AG04449 (cell line): ENCODE measurements around the gene NEDD1.

Experiments
- CTCF ChIA-PET: fragments of 350-600 bp; formaldehyde crosslinking; extraction: SDS; loops from one replicate; lab custom pipeline; 2021; ENCODE audit warnings: antibody characterized with exemption; lab: Yijun Ruan, JAX
- POLR2A ChIA-PET: fragments of 400-600, 350-600 bp; formaldehyde crosslinking; extraction: SDS; loops from one replicate; lab custom pipeline; 2020; ENCODE audit warnings: antibody characterized with exemption, inconsistent platforms; lab: Yijun Ruan, JAX
- DNase-seq: peaks from one replicate; pipeline ENCODE4 v3.0.0-alpha.2; 2010; ENCODE audit warnings: low read depth, low spot score
- H3K4me3 ChIP-seq: 2 replicates; pipeline ENCODE4 v1.5.1; 2011; ENCODE audit warnings: low read depth, mild to moderate bottlenecking, control low read depth, low read length
- TF ChIP-seq, protein P1 (sequence below): IDR thresholded peaks from one replicate; pipeline ENCODE4 v1.5.1; 2011; ENCODE audit warnings: mild to moderate bottlenecking, moderate library complexity, low read length, control low read depth, inconsistent platforms; ENCODE audit not compliant: insufficient read depth; ENCODE audit errors: missing control alignments

Gene NEDD1

DNA sequence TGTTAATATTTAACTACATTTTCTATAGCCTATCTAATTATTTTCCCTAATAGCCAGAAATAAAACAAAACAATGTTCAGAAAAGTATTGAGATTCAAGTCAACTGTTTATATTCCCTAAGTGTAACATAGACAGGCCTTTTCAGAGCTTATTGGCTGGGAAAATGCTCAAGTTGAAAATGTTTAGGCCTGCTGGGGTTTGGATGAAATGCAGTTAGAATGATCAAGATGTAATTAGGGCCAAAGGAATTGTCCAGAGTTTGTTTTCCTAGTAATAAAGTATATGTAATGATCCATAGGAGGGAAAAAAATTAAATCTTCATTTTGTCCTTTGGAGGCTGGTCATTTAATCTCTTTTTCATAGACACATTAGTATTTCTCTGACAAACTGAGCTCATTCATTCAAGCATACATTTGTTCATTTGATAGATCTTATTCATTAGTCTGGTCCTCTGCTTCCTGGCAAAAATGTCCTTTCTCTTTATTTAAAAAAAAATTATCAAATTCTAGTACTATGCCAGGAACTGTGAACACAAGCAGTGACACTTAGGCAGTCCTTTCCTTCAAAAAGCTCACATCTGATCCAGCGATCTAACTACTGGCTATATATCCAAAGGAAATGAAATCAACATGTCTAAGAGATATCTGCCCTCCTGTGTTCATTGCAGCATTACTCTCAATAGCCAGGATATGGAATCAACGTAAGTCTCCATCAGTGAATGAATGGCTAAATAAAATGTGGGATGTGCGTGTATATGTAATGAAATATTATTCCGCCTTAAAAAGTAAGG, 40.1 kb upstream of the NEDD1 start:
- DNase-seq: no peak
- ChIA-PET CTCF (no interaction called here), POLR2A (no interaction called here)
- no peak overlapping the region for H3K4me3 ChIP-seq
- TF ChIP-seq, protein P1, sequence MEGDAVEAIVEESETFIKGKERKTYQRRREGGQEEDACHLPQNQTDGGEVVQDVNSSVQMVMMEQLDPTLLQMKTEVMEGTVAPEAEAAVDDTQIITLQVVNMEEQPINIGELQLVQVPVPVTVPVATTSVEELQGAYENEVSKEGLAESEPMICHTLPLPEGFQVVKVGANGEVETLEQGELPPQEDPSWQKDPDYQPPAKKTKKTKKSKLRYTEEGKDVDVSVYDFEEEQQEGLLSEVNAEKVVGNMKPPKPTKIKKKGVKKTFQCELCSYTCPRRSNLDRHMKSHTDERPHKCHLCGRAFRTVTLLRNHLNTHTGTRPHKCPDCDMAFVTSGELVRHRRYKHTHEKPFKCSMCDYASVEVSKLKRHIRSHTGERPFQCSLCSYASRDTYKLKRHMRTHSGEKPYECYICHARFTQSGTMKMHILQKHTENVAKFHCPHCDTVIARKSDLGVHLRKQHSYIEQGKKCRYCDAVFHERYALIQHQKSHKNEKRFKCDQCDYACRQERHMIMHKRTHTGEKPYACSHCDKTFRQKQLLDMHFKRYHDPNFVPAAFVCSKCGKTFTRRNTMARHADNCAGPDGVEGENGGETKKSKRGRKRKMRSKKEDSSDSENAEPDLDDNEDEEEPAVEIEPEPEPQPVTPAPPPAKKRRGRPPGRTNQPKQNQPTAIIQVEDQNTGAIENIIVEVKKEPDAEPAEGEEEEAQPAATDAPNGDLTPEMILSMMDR: no peak

DNA sequence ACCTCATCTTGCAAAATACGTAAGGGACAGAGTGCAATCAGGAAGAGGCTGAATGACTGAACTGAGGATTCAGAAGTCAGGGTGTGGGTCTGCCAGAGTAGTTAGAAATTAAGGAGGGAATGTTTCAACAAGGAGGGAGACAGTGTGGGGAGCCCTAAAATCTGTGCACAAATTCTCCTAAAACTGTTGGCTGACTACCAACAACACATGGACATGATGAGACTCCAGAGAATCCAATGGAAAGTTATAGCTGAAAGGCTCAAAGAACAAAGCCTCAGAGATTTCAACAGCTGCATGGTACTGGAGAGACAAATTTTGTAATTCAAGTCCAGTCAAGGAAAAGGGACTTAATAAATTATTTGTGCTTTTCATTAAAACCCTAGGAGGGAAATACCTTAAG, 36.1 kb upstream of the NEDD1 start:
- POLR2A ChIA-PET: no interaction called here
- CTCF ChIA-PET: no interaction called here
- TF ChIP-seq, protein P1: no peak
- no peak overlapping the region for H3K4me3 ChIP-seq
- no peak for DNase-seq

DNA sequence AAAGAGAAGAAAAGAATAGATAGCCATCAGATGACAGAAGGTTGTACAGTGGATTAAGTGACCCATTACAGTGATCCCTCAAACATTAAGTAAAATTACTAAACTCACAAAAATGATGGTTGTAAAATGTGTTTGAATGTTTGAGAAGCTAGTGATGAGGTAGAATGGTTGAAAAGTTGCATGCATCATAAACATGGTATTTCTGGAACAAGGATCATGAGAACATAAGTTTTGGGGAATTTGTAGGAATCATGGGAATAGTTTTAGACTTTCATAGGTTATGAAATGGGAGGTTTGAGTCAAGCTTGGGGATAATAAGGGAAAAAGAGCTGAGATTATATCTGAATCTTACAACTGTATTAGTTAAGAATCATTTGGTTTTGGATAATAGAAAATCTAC, 34.1 kb upstream of the NEDD1 start:
- TF ChIP-seq, protein P1: no peak
- H3K4me3 ChIP-seq: no peak overlapping the region
- POLR2A ChIA-PET: interaction anchor here (0.6 kb wide), 1 partner anchor 10 kb away, joined by 3 read pairs; no protein-coding TSS in a partner anchor
- DNase-seq: no peak
- CTCF ChIA-PET: interaction anchor here (0.8 kb wide), 1 partner anchor 113 kb away, joined by 3 read pairs; no protein-coding TSS in a partner anchor

DNA sequence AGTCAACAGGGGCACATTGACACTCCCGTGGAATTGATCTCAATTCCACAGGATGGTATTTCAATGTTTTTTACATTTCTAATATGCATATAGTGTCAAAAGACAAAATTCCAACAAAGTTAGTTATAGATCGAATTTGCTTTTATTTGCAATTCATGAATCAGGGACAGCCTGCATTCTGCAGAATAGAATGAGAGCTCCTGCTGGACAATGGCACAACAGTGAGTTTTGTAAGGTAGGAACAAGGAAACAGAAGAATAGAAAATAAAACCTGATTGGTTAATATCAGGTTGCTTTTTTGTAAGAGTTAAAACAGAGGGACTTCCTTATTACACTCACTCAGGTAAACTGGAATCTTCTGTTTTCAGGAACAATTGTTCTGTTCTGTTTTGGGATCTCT, 32.8 kb upstream of the NEDD1 start:
- H3K4me3 ChIP-seq: no peak overlapping the region

DNA sequence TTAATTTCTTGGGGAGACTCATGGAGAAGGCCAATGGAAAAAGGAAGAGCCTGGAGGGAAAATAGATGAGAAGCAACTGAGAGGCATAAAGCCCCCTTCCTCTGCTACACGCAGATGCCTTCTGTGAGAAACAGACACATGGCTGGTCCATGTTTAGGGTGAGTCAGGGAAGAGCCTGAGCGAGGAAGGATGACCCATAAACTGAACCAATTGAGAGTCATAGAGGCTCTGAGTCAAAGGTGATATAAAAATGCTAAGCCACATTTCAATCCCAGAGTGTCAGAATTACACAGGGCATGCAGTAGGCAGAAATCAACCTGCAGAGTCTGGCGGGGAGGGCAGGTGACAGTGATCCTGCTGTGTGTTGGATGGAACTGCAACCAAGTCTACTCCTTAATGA, 30.1 kb upstream of the NEDD1 start:
- TF ChIP-seq, protein P1: no peak
- ChIA-PET POLR2A (no interaction called here), CTCF (no interaction called here)
- H3K4me3 ChIP-seq: no peak overlapping the region
- DNase-seq: no peak

More for the DNA sequence above, 32.8 kb upstream of the NEDD1 start:
- TF ChIP-seq, protein P1: no peak
- POLR2A ChIA-PET: no interaction called here
- CTCF ChIA-PET: no interaction called here
- no peak for DNase-seq

DNA sequence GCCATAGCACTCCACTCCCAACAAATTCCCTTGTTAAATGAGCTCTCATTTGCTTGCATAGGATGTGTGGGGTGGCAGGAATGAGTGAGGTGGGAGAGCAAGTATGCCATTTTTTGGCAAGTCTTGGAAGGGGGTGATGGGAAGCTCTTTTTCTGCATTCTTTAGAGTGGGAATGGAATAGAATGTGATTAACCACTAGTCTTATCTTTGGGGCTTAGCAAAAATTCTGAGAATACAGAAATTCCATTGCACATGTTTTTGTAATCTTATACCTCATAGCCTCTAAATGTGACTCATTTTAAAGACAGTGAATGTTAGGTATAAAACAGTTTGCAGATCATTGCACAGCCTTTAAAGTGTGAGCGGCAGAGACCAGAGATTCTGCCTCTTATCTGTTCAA, 28.4 kb upstream of the NEDD1 start:
- TF ChIP-seq, protein P1: no peak
- ChIA-PET CTCF (interaction anchor here (1.2 to 1.4 kb wide), 2 partner anchors 9 to 99 kb away, joined by 3 read pairs; no protein-coding TSS in a partner anchor), POLR2A (interaction anchor here (1.2 kb wide), 1 partner anchor 103 kb away, joined by 3 read pairs; no protein-coding TSS in a partner anchor)
- no peak overlapping the region for H3K4me3 ChIP-seq
- DNase-seq: peak; percentile 71
